A549 (cell line): Measurements from ENCODE around the gene PDCD1. TPM values are rescaled to one million over a fixed set of nuclear protein-coding genes. Genes with fewer than 3 reads are reported as not detected.

ENCODE experiments used
- ATAC-seq, 2 experiments: fragments of 200-7000 bp in 1 of 2; fragments of >200 bp in 1 of 2; cut with Nextera tagmentation in 1 of 2; cut with Tn5 transposase in 1 of 2; 3 replicates each; pipeline versions ENCODE4 v1.8.0 to v1.9.1; 2018 to 2020; ENCODE audit warnings: mild to moderate bottlenecking in 1 of 2, moderate library complexity in 1 of 2
- CTCF ChIA-PET: fragments of 300-600 bp; sonication (Branson Sonifier 250); formaldehyde crosslinking; extraction: SDS; loops from one replicate; lab custom pipeline; 2021; ENCODE audit warnings: antibody characterized with exemption, inconsistent platforms; lab: Yijun Ruan, JAX
- POLR2A ChIA-PET: fragments of 350-600 bp; formaldehyde crosslinking; extraction: SDS; loops from one replicate; lab custom pipeline; 2021; ENCODE audit warnings: antibody characterized with exemption, inconsistent platforms; lab: Yijun Ruan, JAX
- DNase-seq, 2 experiments: peaks; one replicate each; pipeline versions ENCODE4 v3.0.0 to v3.0.0-alpha.2; 2011 to 2016; ENCODE audit warnings: low read depth in 1 of 2, low spot score in 1 of 2
- FAIRE-seq: peaks from 2 replicates; lab custom pipeline; 2011; peaks lifted over from hg19 to GRCh38; lab: Jason Lieb, UNC
- H3K27ac ChIP-seq, 2 experiments: fragments of >200 bp; sonication (Bioruptor Twin); formaldehyde crosslinking; 3 replicates each; pipeline ENCODE4 v1.5.1; 2016 to 2017
- H3K4me1 ChIP-seq: fragments of >200 bp; sonication (Bioruptor Twin); formaldehyde crosslinking; 3 replicates; pipeline ENCODE4 v1.6.1; 2016
- H3K4me2 ChIP-seq: fragments of >200 bp; sonication (Bioruptor Twin); formaldehyde crosslinking; 3 replicates; pipeline ENCODE4 v1.6.1; 2016
- H3K4me3 ChIP-seq: fragments of >200 bp; sonication (Bioruptor Twin); formaldehyde crosslinking; 3 replicates; pipeline ENCODE4 v1.5.1; 2016
- H3K9me3 ChIP-seq: fragments of >200 bp; sonication (Bioruptor Twin); formaldehyde crosslinking; 3 replicates; pipeline ENCODE4 v1.6.1; 2016
- BCL3 ChIP-seq: fragments of >200 bp; sonication (Bioruptor Twin); formaldehyde crosslinking; IDR thresholded peaks from 3 replicates; pipeline ENCODE4 v1.6.1; 2016
- BHLHE40 ChIP-seq: IDR thresholded peaks from 2 replicates; pipeline ENCODE4 v1.6.1; 2012; ENCODE audit warnings: low read depth, low read length, inconsistent platforms
- CEBPB ChIP-seq, 2 experiments: fragments of >200 bp in 1 of 2; sonication (Bioruptor Twin) in 1 of 2; formaldehyde crosslinking in 1 of 2; IDR thresholded peaks; 2 replicates each; pipeline ENCODE4 v1.6.1; 2012 to 2016
- EHF ChIP-seq: fragments of 250-450 bp; sonication (Bioruptor Pico); IDR thresholded peaks from 2 replicates; pipeline ENCODE4 v1.5.0; 2020; ENCODE audit warnings: mild to moderate bottlenecking
- EP300 ChIP-seq, 2 experiments: fragments of >200 bp; sonication (Bioruptor Twin); formaldehyde crosslinking; IDR thresholded peaks; 2 replicates in 1 of 2; 3 replicates in 1 of 2; pipeline ENCODE4 v1.6.1; 2016 to 2017
- FOXS1 ChIP-seq: fragments of 250-450 bp; sonication (Bioruptor Pico); IDR thresholded peaks from 2 replicates; pipeline ENCODE4 v1.5.0; 2020; ENCODE audit warnings: mild to moderate bottlenecking, moderate library complexity
- HES2 ChIP-seq: fragments of >200 bp; sonication (Bioruptor Twin); formaldehyde crosslinking; IDR thresholded peaks from 2 replicates; pipeline ENCODE4 v1.6.1; 2016
- HOXA7 ChIP-seq: fragments of 250-450 bp; sonication (Bioruptor Pico); IDR thresholded peaks from 2 replicates; pipeline ENCODE4 v1.5.0; 2020; ENCODE audit warnings: mild to moderate bottlenecking, moderate library complexity
- JUN ChIP-seq, 2 experiments: fragments of >200 bp; sonication (Bioruptor Twin); formaldehyde crosslinking; IDR thresholded peaks; 2 replicates in 1 of 2; 3 replicates in 1 of 2; pipeline ENCODE4 v1.6.1; 2016 to 2017
- NFE2L2 ChIP-seq: fragments of 150-350 bp; conservative IDR thresholded peaks from 2 replicates; pipeline ENCODE4 v1.6.1; 2014; ENCODE audit warnings: low read length
- NPAS2 ChIP-seq: fragments of 250-450 bp; sonication (Bioruptor Pico); IDR thresholded peaks from 2 replicates; pipeline ENCODE4 v1.8.0; 2022; ENCODE audit warnings: mild to moderate bottlenecking, moderate library complexity, borderline replicate concordance
- PHF8 ChIP-seq: fragments of 200-600 bp; sonication (generic); IDR thresholded peaks from 2 replicates; pipeline ENCODE4 v1.6.1; 2016; ENCODE audit warnings: low read depth, mild to moderate bottlenecking, antibody characterized with exemption, moderate library complexity, borderline replicate concordance
- POLR2AphosphoS2 ChIP-seq: conservative IDR thresholded peaks from 2 replicates; pipeline ENCODE4 v1.6.1; 2012; ENCODE audit warnings: low read length, improper control_type of control experiment, inconsistent platforms
- RAD21 ChIP-seq, 2 experiments: fragments of >200 bp in 1 of 2; sonication (Bioruptor Twin) in 1 of 2; formaldehyde crosslinking in 1 of 2; IDR thresholded peaks in 1 of 2; conservative IDR thresholded peaks in 1 of 2; 2 replicates in 1 of 2; 3 replicates in 1 of 2; pipeline ENCODE4 v1.6.1; 2012 to 2018; ENCODE audit warnings: inconsistent platforms in 1 of 2
- REST ChIP-seq: fragments of 200-600 bp; sonication (generic); IDR thresholded peaks from 2 replicates; pipeline ENCODE4 v1.6.1; 2016; ENCODE audit warnings: antibody characterized with exemption, mild to moderate bottlenecking, moderate library complexity
- RNF2 ChIP-seq: fragments of 200-600 bp; sonication (generic); IDR thresholded peaks from 2 replicates; pipeline ENCODE4 v1.6.1; 2016; ENCODE audit warnings: low read depth, mild to moderate bottlenecking, antibody characterized with exemption, moderate library complexity, borderline replicate concordance
- ZFP36 ChIP-seq: fragments of 450-650 bp; IDR thresholded peaks from 2 replicates; pipeline ENCODE4 v1.6.1; 2014; ENCODE audit warnings: borderline replicate concordance; ENCODE audit not compliant: partially characterized antibody
- ZNF302 ChIP-seq: fragments of 250-450 bp; sonication (Bioruptor Pico); IDR thresholded peaks from 2 replicates; pipeline ENCODE4 v1.9.0; 2021; ENCODE audit warnings: inconsistent platforms, mild to moderate bottlenecking, moderate library complexity
- ZSCAN20 ChIP-seq: fragments of 250-450 bp; sonication (Bioruptor Pico); IDR thresholded peaks from 2 replicates; pipeline ENCODE4 v1.8.0; 2022; ENCODE audit warnings: mild to moderate bottlenecking, moderate library complexity
- WGBS: methylation state at CpG from one replicate; pipeline ENCODE4 v1.1.6; 2017; ENCODE audit errors: missing lambda C conversion rate; 5-methylcytosine and 5-hydroxymethylcytosine counted together
- polyA plus RNA-seq, 4 experiments: library from polyadenylated mRNA; depleted of rRNA in 3 of 4; stranded (reverse); fragments of >200 nt; fragmentation: RNase III in 1 of 4; extraction: RNeasy Plus Mini Kit Qiagen cat#74134 plus additional on column Dnase treatment in 1 of 4; gene quantifications; 2 replicates in 3 of 4; 3 replicates in 1 of 4; pipeline ENCODE4 v1.2.3, GENCODE V29; 2011 to 2017

The PDCD1 gene
- polyA plus RNA-seq, 2 of the 4 experiments (the other 2 are of a cell fraction) = not detected

- POLR2A ChIA-PET = no interaction called here
- DNase-seq (no peak), ATAC-seq (no peak), FAIRE-seq (no peak)
- CTCF ChIA-PET = interaction anchor here (0.8 to 3.8 kb wide), 5 partner anchors 8 to 1018 kb away, joined by 3 to 28 read pairs (median 3); no protein-coding TSS in a partner anchor
- WGBS = 26% methylated on average over 20 of the region's 33 CpGs
- Histone ChIP-seq H3K4me2 (peak within 1 kb of the TSS; percentile 41), H3K9me3 (0 out of 3 replicates have a peak, but pooled peaks cover under 1% of the 10 kb centered on the region), H3K27ac (no peak within 1 kb of the TSS), H3K4me3 (no peak within 1 kb of the TSS), H3K4me1 (peaks cover 11% of the 10 kb centered on the region; the same call in 2 of the 3 replicates)
- no peak for TF ChIP-seq ZSCAN20
Measured at GRCh38 chr2:241869087-241869961, 10.6 kb upstream of the PDCD1 start, which contains the start of gene RTP5. TSS of gene RTP5 (plus strand) at chr2:241869729. CDS start at chr2:241869757, 28 bp downstream.

- TF ChIP-seq BHLHE40 (no peak), BCL3 (no peak), FOXS1 (no peak), EHF (CRISPR knock-in tag) (no peak), JUN (IDR thresholded peaks at IDR 0.05) (no peak), EP300 (IDR thresholded peaks at IDR 0.05) (no peak)
- ATAC-seq (peak; percentile 15; a peak in 3 of 6 replicates), DNase-seq (no peak), FAIRE-seq (no peak)
- CTCF ChIA-PET = interaction anchor here (0.6 to 3.8 kb wide), 6 partner anchors 8 to 1017 kb away, joined by 3 to 28 read pairs (median 4); no protein-coding TSS in a partner anchor
- Histone ChIP-seq H3K27ac (no peak overlapping the region), H3K9me3 (no peaks in the 10 kb centered on the region), H3K4me3 (no peak overlapping the region), H3K4me2 (peak overlapping the region; percentile 41), H3K4me1 (peaks cover 11% of the 10 kb centered on the region; the same call in 2 of the 3 replicates)
- 15% methylated on average over 14 of the region's 15 CpGs for WGBS
- POLR2A ChIA-PET = no interaction called here
Measured at GRCh38 chr2:241868661-241869081, 10.0 kb upstream of the PDCD1 start.

GRCh38 chr2:241867776-241868420 is 9.2 kb upstream of the PDCD1 start:
- ATAC-seq = peak in 1 of 2 experiments; percentile 8; a peak in 2 of 6 replicates
- POLR2A ChIA-PET = interaction anchor here (1.6 kb wide), 1 partner anchor 166 kb away, joined by 4 read pairs; the partner anchor contains the start of gene ING5
- WGBS = 78% methylated on average over 14 of the region's 19 CpGs

More at GRCh38 chr2:241867776-241868420, 9.2 kb upstream of the PDCD1 start:
- H3K4me1 ChIP-seq = peaks cover 11% of the 10 kb centered on the region; the same call in 2 of the 3 replicates
- no peak for FAIRE-seq
- H3K9me3 ChIP-seq = no peaks in the 10 kb centered on the region
- TF ChIP-seq CEBPB (IDR thresholded peaks at IDR 0.05) = no peak
- TF ChIP-seq ZNF302 = no peak
- no peak for TF ChIP-seq NFE2L2
- no peak for TF ChIP-seq RNF2
- no peak for TF ChIP-seq ZFP36
- no peak for TF ChIP-seq PHF8
- TF ChIP-seq NPAS2 (CRISPR knock-in tag) = no peak
- no peak for TF ChIP-seq HOXA7
- no peak for TF ChIP-seq REST
- TF ChIP-seq POLR2AphosphoS2 = no peak
- no peak for TF ChIP-seq RAD21 (conservative IDR thresholded peaks at IDR 0.05 in 1 of 2, IDR thresholded peaks at IDR 0.05 in 1 of 2)
- TF ChIP-seq HES2 = no peak
- H3K27ac ChIP-seq = no peak overlapping the region
- H3K4me3 ChIP-seq = no peak overlapping the region
- H3K4me2 ChIP-seq = peak overlapping the region; percentile 41; the same call in 1 of the 3 replicates
- CTCF ChIA-PET = interaction anchor here (0.6 to 3.8 kb wide), 5 partner anchors 9 to 134 kb away, joined by 3 to 28 read pairs (median 4); no protein-coding TSS in a partner anchor
- no peak for DNase-seq
